HG03175 (cell line): ENCODE results near the gene GNG8.
A peak's percentile ranks its signal among the peaks of the same experiment; 100 is the strongest.

Experiments
- ATAC-seq: cut with Tn5 transposase; IDR thresholded peaks from one replicate; pipeline ENCODE4 v1.9.1; 2021; ENCODE audit warnings: mild to moderate bottlenecking, moderate library complexity; ENCODE audit not compliant: unreplicated experiment

Gene GNG8

DNA sequence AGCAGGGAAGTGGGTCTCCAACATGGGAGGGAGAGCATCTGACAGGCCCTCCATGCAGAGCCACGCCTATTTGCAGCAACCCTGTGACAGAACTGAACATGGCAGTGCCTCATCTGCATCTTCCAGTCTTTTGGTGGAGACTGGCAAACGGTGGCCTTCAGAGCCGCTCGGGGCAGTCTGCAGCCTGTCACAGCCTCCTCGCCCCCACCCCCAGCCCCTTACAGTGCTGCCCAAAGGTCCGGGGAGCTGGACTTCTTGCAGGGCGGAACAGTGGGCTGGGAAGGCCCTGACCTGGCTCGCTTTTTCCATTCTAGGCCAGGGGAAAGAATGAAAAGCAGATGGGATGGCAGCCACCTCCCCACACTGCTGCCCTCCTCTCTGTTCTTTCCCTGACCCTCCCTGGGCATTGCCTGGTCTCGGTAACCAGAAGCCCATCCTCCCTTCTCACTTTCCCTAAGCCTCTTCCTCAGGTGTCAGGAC is 32.2 kb downstream of the GNG8 start:
- no peak for ATAC-seq

DNA sequence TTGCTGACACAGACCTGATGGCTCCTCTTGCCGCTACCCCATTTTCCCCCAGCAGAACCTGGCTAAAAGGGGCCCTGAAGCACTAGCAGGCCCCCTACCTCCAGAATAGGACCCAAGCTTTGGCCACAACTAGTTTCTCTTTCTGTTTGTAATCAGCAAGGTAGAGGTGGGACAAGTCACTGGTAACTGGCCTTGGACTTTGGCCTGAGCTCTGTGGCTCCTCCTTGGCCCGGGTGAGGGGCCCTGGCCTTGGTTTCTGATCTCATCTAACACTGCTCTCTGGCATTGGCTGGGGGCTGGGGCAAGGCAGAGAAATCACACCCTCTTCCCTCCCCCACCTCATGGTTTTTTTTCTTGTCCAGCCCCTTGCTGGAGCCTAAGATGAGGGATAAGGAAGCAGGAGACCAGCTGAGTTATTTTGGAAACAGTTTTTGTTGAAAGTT is 32.8 kb downstream of the GNG8 start:
- no peak for ATAC-seq

DNA sequence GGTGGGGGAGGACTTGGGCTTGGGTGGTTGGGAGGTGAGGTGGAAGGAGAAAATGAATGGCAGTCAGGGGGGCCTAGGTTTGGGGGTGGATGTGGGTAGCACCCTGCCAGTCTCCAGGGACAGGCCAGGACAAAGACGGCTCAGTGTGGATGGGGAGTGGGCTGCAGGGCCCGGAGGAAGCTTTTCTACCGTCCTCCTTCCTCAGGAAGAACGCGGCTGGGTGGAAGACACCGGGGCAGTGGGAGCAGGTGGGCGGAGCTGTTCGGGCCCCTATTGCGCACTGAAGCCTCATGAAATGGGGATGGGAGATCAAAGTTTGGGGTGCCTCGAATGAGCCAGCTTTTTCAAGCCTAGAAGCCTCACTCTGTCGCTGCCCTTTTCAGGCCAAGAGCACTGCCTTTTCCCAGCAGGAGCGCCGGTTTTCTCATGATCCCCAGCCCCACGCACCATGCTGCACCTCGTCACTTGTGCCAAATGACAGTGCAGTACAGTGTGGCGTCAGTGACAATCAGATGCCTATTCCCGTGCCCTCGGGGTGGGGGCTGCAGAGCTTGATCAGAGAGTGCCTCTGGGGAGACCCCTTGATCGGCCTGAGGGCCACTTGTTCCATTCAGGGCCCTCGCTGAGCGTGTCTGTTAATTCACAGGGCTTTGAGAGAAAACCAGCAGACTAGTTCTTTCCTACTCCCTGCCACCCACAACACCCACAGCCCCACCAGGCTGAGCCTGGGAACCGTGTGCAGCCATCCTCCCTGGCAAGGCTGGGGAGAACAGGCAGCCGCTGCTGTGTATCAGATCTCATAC is 33.4 kb downstream of the GNG8 start:
- no peak for ATAC-seq

GRCh38 chr19:46601318-46602224 is 34.4 kb downstream of the GNG8 start, which contains the start of gene CALM3:
Gene CALM3, plus strand, starts transcription at chr19:46601330. Its CDS starts 105 bp downstream, at chr19:46601435.
- ATAC-seq, result no peak

GRCh38 chr19:46600384-46601317 is 35.4 kb downstream of the GNG8 start:
- ATAC-seq, result peak; percentile 82

- ATAC-seq, result no peak
Measured at GRCh38 chr19:46599716-46600373, 36.2 kb downstream of the GNG8 start.

GRCh38 chr19:46598372-46598917 is 37.6 kb downstream of the GNG8 start:
- no peak for ATAC-seq

- ATAC-seq, result no peak
Measured at GRCh38 chr19:46596008-46596407, 40.0 kb downstream of the GNG8 start.

- ATAC-seq, result no peak
Measured at GRCh38 chr19:46591870-46592269, 44.1 kb downstream of the GNG8 start.

- no peak for ATAC-seq
Measured at GRCh38 chr19:46591254-46591653, 44.7 kb downstream of the GNG8 start.

DNA sequence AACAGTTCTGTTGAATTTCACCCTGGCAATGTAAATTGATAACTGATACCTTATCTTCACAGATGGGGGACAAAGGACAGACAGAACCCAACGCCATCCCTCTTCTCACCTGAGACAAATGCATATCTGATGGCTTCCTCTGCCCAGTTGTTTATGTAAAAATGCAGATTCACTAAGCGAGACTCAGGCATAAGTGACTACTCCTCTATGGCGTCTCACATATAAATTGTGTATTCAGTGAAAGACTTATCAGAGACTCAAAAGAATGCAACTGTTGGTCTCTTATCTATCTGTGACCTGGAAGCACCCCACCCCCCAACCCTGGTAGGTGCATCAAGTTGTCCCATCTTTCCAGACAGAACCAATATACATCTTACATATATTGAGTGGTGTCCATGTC is 48.1 kb downstream of the GNG8 start:
- no peak for ATAC-seq

GRCh38 chr19:46586294-46586693 is 49.7 kb downstream of the GNG8 start:
- no peak for ATAC-seq

GRCh38 chr19:46585539-46585938 is 50.5 kb downstream of the GNG8 start:
- ATAC-seq, result no peak
